Panc1 (cell line): ENCODE results near the gene FIZ1. TPM values are rescaled to one million over a fixed set of nuclear protein-coding genes. Genes with fewer than 3 reads are reported as not detected.

ENCODE experiments used
- ATAC-seq: fragments of 200-7000 bp; cut with Tn5 transposase; 2 replicates; pipeline ENCODE4 v1.9.1; 2020; ENCODE audit warnings: mild to moderate bottlenecking, moderate library complexity
- Bru-seq: library from RNA; stranded (reverse); fragments of 400-500 nt; gene quantifications from one replicate; lab custom pipeline; 2021; lab: Mats Ljungman, UMichigan
- BruChase-seq, 2 experiments: library from RNA; stranded (reverse); fragments of 400-500 nt; gene quantifications; one replicate each; lab custom pipeline; 2021; lab: Mats Ljungman, UMichigan
- BruUV-seq: library from RNA; stranded (reverse); fragments of 400-500 nt; replicated peaks from 2 replicates; lab custom pipeline; 2021; lab: Mats Ljungman, UMichigan
- CTCF ChIA-PET: fragments of 300-600 bp; sonication (Branson Sonifier 250); formaldehyde crosslinking; loops from one replicate; lab custom pipeline; 2022; ENCODE audit warnings: antibody characterized with exemption; lab: Charles Lee
- POLR2A ChIA-PET: fragments of 300-600 bp; sonication (Branson Sonifier 250); formaldehyde crosslinking; loops from one replicate; lab custom pipeline; 2022; ENCODE audit warnings: antibody characterized with exemption; lab: Charles Lee
- DNase-seq: peaks from one replicate; pipeline ENCODE4 v3.0.0-alpha.2; 2010; ENCODE audit warnings: low read depth, low spot score
- H3K27ac ChIP-seq: 2 replicates; pipeline ENCODE4 v1.5.1; 2011; ENCODE audit warnings: mild to moderate bottlenecking, low read length, inconsistent platforms
- H3K27me3 ChIP-seq: fragments of 200-500 bp; sonication (Bioruptor generic); 2 replicates; pipeline ENCODE4 v1.6.0; 2014; ENCODE audit warnings: low read length, inconsistent platforms; ENCODE audit not compliant: control insufficient read depth, insufficient read depth
- H3K36me3 ChIP-seq: fragments of 200-500 bp; sonication (Bioruptor generic); 2 replicates; pipeline ENCODE4 v1.5.1; 2014; ENCODE audit warnings: inconsistent platforms, mild to moderate bottlenecking, low read length, moderate library complexity; ENCODE audit not compliant: control insufficient read depth, insufficient read depth
- H3K4me1 ChIP-seq: 2 replicates; pipeline ENCODE4 v1.5.1; 2011; ENCODE audit warnings: inconsistent platforms, mild to moderate bottlenecking, low read length, moderate library complexity; ENCODE audit not compliant: control insufficient read depth, insufficient read depth
- H3K4me3 ChIP-seq, 2 experiments: 2 replicates each; pipeline ENCODE4 v1.5.1; 2011 to 2012; ENCODE audit warnings: low read depth in 2 of 2, low read length in 2 of 2, mild to moderate bottlenecking in 2 of 2, inconsistent platforms in 1 of 2, moderate library complexity in 1 of 2
- H3K9me3 ChIP-seq: fragments of 200-500 bp; sonication (Bioruptor generic); 2 replicates; pipeline ENCODE4 v1.5.1; 2014; ENCODE audit warnings: low read depth, mild to moderate bottlenecking, inconsistent platforms, low read length, moderate library complexity; ENCODE audit not compliant: control insufficient read depth, insufficient read depth
- POLR2AphosphoS5 ChIP-seq: IDR thresholded peaks from 2 replicates; pipeline ENCODE4 v1.6.1; 2012; ENCODE audit warnings: mild to moderate bottlenecking, low read depth, low read length, moderate library complexity
- SIN3A ChIP-seq: IDR thresholded peaks from 2 replicates; pipeline ENCODE4 v1.6.1; 2012; ENCODE audit warnings: low read depth, mild to moderate bottlenecking, low read length, moderate library complexity, borderline replicate concordance; ENCODE audit not compliant: insufficient read depth
- TCF7L2 ChIP-seq: IDR thresholded peaks from 2 replicates; pipeline ENCODE4 v1.6.1; 2011; ENCODE audit warnings: mild to moderate bottlenecking, low read depth, low read length, inconsistent platforms
- in situ Hi-C: cut with HindIII; loops from 2 replicates; pipeline ENCODE4 v1.10.0; 2016; ENCODE audit warnings: low sequenced_read_pairs, low pct_unique_long_range_greater_than_20kb
- intact Hi-C: fragments of 100-400 bp; cut with micrococcal nuclease; formaldehyde crosslinking; loops from one replicate; pipeline ENCODE4 v1.10.0; 2022; ENCODE audit not compliant: unreplicated experiment
- long read RNA-seq: library from polyadenylated mRNA; unstranded; transcript quantifications from one replicate; pipeline ENCODE4 v2.0.0, GENCODE V29; 2021; ENCODE audit not compliant: unreplicated experiment
- polyA plus RNA-seq: library from polyadenylated mRNA; unstranded; fragments of >200 nt; gene quantifications from one replicate; pipeline ENCODE4 v1.2.1, GENCODE V29; 2012; ENCODE audit warnings: missing spikeins; ENCODE audit not compliant: insufficient read length
- total RNA-seq: library from RNA; stranded (reverse); gene quantifications from one replicate; pipeline ENCODE4 v1.2.1, GENCODE V29; 2021; ENCODE audit not compliant: unreplicated experiment
- TF ChIP-seq, protein P1 (sequence below): fragments of 450-650 bp; IDR thresholded peaks from 2 replicates; pipeline ENCODE4 v1.5.1; 2017; ENCODE audit warnings: mild to moderate bottlenecking
- TF ChIP-seq, protein P2 (sequence below), 2 experiments: IDR thresholded peaks; 2 replicates each; pipeline ENCODE4 v1.6.1; 2011 to 2012; ENCODE audit warnings: low read depth in 2 of 2, control low read depth in 1 of 2, low read length in 1 of 2, mild to moderate bottlenecking in 1 of 2, moderate library complexity in 1 of 2; ENCODE audit not compliant: insufficient read depth in 1 of 2

The FIZ1 gene, protein sequence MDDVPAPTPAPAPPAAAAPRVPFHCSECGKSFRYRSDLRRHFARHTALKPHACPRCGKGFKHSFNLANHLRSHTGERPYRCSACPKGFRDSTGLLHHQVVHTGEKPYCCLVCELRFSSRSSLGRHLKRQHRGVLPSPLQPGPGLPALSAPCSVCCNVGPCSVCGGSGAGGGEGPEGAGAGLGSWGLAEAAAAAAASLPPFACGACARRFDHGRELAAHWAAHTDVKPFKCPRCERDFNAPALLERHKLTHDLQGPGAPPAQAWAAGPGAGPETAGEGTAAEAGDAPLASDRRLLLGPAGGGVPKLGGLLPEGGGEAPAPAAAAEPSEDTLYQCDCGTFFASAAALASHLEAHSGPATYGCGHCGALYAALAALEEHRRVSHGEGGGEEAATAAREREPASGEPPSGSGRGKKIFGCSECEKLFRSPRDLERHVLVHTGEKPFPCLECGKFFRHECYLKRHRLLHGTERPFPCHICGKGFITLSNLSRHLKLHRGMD
- 28.5 TPM for total RNA-seq
- 31.1 TPM for polyA plus RNA-seq
- percentile 75 among the genes with signal in this experiment for Bru-seq, nascent RNA
- percentile 86 among the genes with signal in this experiment for BruChase-seq, experiment 1, labeled RNA remaining after a 2-hour chase
- percentile 80 among the genes with signal in this experiment for BruChase-seq, experiment 2, labeled RNA remaining after a 6-hour chase
- long read RNA-seq, full-length matches to known transcripts, result 29 of 38 reads
- long read RNA-seq, partial matches to known transcripts, result 0 of 38 reads
- long read RNA-seq, other reads (novel, unspliced or antisense), result 9 of 38 reads

DNA sequence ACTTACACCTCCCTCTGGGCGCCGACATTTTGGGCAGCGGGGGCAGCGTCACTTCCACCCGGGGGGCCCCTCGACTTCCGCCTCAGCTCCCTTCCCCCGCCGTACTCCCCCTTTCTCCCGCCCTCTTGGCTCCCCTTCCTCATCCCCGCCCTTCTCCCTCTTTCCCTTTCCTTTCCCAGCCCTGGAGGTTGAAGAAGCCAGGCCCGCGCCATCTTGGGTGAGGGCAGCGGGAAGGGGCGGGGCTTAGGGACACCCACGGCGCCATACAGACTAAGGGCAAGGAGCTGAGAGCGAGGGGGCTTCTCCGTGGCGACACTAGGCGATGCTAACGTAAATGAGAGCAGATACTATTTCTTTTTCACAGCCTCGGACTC, at the start of gene FIZ1:
Gene FIZ1 (minus strand): TSS at position 50 of the 374 bp plus-strand sequence. CDS start 1,652 bp downstream, outside the sequence.
- ChIA-PET POLR2A (interaction anchor here (0.5 to 1.6 kb wide), 7 partner anchors 10 to 192 kb away, joined by 3 to 12 read pairs (median 4); partner anchors contain the start of gene ZNF579), CTCF (interaction anchor here (0.6 to 0.8 kb wide), 2 partner anchors 20 to 30 kb away, joined by 5 to 7 read pairs; no protein-coding TSS in a partner anchor)
- peak within 1 kb of the TSS; percentile 100 for H3K27ac ChIP-seq
- peak within 1 kb of the TSS; percentile 79 to 85 for H3K4me3 ChIP-seq
- H3K9me3 ChIP-seq, result no peaks in the 10 kb centered on the region
- H3K36me3 ChIP-seq, result no peaks in the 10 kb centered on the region; the same call in 1 of the 2 replicates
- intact Hi-C loops, result no loop called here
- ATAC-seq (peak; percentile 90), DNase-seq (peak; percentile 94)
- in situ Hi-C loops, result no loop called here
- peak; percentile 10; the same call in 1 of the 2 replicates for TF ChIP-seq SIN3A
- peak; percentile 10; the same call in 1 of the 2 replicates for TF ChIP-seq POLR2AphosphoS5
- TF ChIP-seq, protein P1, sequence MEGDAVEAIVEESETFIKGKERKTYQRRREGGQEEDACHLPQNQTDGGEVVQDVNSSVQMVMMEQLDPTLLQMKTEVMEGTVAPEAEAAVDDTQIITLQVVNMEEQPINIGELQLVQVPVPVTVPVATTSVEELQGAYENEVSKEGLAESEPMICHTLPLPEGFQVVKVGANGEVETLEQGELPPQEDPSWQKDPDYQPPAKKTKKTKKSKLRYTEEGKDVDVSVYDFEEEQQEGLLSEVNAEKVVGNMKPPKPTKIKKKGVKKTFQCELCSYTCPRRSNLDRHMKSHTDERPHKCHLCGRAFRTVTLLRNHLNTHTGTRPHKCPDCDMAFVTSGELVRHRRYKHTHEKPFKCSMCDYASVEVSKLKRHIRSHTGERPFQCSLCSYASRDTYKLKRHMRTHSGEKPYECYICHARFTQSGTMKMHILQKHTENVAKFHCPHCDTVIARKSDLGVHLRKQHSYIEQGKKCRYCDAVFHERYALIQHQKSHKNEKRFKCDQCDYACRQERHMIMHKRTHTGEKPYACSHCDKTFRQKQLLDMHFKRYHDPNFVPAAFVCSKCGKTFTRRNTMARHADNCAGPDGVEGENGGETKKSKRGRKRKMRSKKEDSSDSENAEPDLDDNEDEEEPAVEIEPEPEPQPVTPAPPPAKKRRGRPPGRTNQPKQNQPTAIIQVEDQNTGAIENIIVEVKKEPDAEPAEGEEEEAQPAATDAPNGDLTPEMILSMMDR, result no peak
- BruUV-seq, result no TSS peak
- peaks cover 14% of the 10 kb centered on the region for H3K4me1 ChIP-seq
- H3K27me3 ChIP-seq, result no peaks in the 10 kb centered on the region

DNA sequence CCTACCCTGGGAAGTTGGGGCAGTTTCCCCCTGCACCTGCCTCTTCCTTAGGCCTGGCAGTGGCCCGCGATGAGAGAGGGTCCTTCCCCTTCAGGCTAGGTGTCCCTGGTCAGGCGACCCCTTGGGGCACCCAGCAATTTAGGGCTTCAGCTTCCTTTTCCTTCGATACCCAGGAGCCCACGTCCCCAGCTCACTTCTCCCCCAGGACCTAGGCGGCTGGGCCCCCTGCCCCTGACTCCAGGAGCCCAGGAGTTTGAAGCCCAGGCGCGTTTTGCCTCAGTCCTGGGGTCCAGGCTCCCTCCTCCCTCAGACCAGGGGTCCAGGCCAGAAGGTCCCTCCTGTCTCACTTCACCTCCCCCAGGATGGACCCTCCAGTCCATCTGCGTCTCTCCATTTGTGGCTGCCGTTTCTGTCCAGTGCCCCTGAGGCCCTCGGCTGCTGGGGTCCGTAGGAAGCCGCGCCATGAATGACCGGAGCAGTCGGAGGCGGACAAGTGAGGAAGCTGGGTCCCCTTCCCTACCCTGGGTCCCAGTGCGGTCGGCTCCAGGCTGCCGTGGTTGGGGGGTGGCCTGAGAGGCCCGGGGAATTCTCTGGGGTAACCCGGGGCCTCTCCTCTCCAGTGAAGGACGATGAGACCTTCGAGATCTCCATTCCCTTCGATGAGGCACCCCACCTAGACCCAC, 49.4 kb upstream of the FIZ1 start:
- Histone ChIP-seq H3K4me1 (peaks cover 36% of the 10 kb centered on the region), H3K27me3 (no peaks in the 10 kb centered on the region), H3K27ac (peak overlapping the region; percentile 94), H3K36me3 (peaks cover 16% of the 10 kb centered on the region), H3K9me3 (no peaks in the 10 kb centered on the region), H3K4me3 (peak overlapping the region; percentile 70 to 78)
- TF ChIP-seq, protein P1, result no peak
- TF ChIP-seq, protein P2, sequence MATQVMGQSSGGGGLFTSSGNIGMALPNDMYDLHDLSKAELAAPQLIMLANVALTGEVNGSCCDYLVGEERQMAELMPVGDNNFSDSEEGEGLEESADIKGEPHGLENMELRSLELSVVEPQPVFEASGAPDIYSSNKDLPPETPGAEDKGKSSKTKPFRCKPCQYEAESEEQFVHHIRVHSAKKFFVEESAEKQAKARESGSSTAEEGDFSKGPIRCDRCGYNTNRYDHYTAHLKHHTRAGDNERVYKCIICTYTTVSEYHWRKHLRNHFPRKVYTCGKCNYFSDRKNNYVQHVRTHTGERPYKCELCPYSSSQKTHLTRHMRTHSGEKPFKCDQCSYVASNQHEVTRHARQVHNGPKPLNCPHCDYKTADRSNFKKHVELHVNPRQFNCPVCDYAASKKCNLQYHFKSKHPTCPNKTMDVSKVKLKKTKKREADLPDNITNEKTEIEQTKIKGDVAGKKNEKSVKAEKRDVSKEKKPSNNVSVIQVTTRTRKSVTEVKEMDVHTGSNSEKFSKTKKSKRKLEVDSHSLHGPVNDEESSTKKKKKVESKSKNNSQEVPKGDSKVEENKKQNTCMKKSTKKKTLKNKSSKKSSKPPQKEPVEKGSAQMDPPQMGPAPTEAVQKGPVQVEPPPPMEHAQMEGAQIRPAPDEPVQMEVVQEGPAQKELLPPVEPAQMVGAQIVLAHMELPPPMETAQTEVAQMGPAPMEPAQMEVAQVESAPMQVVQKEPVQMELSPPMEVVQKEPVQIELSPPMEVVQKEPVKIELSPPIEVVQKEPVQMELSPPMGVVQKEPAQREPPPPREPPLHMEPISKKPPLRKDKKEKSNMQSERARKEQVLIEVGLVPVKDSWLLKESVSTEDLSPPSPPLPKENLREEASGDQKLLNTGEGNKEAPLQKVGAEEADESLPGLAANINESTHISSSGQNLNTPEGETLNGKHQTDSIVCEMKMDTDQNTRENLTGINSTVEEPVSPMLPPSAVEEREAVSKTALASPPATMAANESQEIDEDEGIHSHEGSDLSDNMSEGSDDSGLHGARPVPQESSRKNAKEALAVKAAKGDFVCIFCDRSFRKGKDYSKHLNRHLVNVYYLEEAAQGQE (IDR thresholded peaks at IDR 0.05; ENCODE audit: insufficient read depth in 1 of 2, low read depth in 2 of 2, low read length in 1 of 2), result no peak
- no peak for TF ChIP-seq SIN3A
- no peak for TF ChIP-seq POLR2AphosphoS5
- no peak for TF ChIP-seq TCF7L2
- in situ Hi-C loops, result no loop called here
- ATAC-seq (peak; percentile 19; the same call in 1 of the 2 replicates), DNase-seq (no peak)
- ChIA-PET POLR2A (no interaction called here), CTCF (interaction anchor here (0.6 kb wide), 1 partner anchor 659 kb away, joined by 4 read pairs; no protein-coding TSS in a partner anchor)
- BruUV-seq, result no TSS peak
- intact Hi-C loops, result no loop called here
